GM06990 (cell line): Measurements from ENCODE around the gene CLEC20A.

Source experiments
- DNase-seq: peaks from one replicate; pipeline ENCODE4 v3.0.0-alpha.2; 2011; ENCODE audit not compliant: insufficient read length; ENCODE audit errors: extremely low read depth
- H3K27me3 ChIP-seq: replicated peaks from 2 replicates; pipeline ENCODE4 v1.6.0; 2011; ENCODE audit warnings: low read length; ENCODE audit not compliant: control insufficient read depth, insufficient read depth
- H3K36me3 ChIP-seq: 2 replicates; pipeline ENCODE4 v1.5.1; 2011; ENCODE audit warnings: low read length; ENCODE audit not compliant: control insufficient read depth, insufficient read depth
- H3K4me3 ChIP-seq: replicated peaks from 2 replicates; pipeline ENCODE4 v1.5.1; 2011; ENCODE audit warnings: low read depth, mild to moderate bottlenecking, control low read depth, low read length
- TF ChIP-seq, protein P1 (sequence below): IDR thresholded peaks from 2 replicates; pipeline ENCODE4 v1.5.1; 2011; ENCODE audit warnings: low read length, control low read depth, mild to moderate bottlenecking, inconsistent platforms; ENCODE audit not compliant: insufficient read depth, poor library complexity, severe bottlenecking

CLEC20A gene

DNA sequence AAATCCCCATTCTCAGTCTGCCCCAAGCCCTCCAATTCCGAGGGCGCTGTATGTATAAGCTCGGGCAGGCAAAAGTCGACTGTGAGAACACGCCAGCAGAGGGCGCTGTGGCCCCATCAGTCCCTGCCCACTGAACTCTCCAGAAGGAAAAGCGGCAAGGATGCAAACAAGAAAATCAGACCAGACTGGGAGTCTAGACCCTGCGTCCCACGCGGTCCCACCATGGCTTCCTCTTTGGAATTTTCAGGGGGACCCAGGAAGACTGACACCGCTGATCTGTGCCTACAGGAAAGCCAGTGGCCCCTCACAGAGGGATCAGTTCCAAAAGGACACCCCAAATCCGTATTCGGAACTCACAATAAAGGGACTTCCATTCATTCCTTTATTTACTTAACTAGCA, 35.6 kb upstream of the CLEC20A start:
- DNase-seq: peak; percentile 51
- no peaks in the 10 kb centered on the region for H3K36me3 ChIP-seq
- H3K4me3 ChIP-seq: no peak overlapping the region
- TF ChIP-seq, protein P1, sequence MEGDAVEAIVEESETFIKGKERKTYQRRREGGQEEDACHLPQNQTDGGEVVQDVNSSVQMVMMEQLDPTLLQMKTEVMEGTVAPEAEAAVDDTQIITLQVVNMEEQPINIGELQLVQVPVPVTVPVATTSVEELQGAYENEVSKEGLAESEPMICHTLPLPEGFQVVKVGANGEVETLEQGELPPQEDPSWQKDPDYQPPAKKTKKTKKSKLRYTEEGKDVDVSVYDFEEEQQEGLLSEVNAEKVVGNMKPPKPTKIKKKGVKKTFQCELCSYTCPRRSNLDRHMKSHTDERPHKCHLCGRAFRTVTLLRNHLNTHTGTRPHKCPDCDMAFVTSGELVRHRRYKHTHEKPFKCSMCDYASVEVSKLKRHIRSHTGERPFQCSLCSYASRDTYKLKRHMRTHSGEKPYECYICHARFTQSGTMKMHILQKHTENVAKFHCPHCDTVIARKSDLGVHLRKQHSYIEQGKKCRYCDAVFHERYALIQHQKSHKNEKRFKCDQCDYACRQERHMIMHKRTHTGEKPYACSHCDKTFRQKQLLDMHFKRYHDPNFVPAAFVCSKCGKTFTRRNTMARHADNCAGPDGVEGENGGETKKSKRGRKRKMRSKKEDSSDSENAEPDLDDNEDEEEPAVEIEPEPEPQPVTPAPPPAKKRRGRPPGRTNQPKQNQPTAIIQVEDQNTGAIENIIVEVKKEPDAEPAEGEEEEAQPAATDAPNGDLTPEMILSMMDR: peak; percentile 88
- H3K27me3 ChIP-seq: no peaks in the 10 kb centered on the region

DNA sequence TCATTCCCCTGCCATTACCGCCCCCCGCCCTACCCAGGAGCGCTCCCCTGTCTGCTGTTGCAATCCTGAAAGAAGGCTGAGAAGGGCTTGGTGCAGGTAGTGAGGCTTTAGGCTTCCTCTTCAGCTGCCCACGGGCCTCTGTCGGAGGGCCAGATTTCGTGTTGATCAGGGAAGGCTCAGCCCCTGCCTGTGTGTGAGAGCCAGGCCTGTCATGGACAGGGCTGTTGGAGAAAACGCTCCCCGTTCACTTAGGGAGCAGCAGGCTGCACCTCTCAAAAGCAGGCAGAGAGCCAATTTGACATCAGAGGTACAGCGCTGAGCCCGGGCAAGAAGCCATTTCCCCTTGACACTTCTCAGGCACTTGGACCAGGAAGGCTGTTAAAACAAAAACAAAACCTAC, 35.1 kb upstream of the CLEC20A start:
- DNase-seq: no peak
- no peak overlapping the region for H3K4me3 ChIP-seq
- TF ChIP-seq, protein P1: no peak

DNA sequence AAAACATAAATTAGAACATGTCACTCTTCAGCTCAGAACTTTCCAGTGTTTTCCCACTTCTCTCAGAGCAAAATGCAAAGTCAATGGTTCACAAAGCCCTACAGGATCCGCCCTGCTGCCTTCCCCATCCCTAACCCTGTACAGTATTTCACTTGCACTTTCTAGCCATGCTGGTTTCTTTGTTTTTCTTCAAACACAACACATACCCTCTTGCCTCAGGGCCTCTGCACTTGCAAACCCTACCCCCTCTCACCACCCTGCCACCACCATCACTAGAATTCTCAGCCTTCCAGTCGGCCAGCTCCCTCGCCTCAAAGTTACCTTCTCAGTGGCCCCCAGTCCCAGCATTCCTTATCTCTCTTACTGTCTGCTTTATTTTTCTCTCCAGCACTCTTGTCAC, 33.7 kb upstream of the CLEC20A start:
- DNase-seq: no peak
- no peak overlapping the region for H3K4me3 ChIP-seq
- TF ChIP-seq, protein P1: no peak
- no peaks in the 10 kb centered on the region for H3K36me3 ChIP-seq
- H3K27me3 ChIP-seq: no peaks in the 10 kb centered on the region

More for the DNA sequence above, 35.1 kb upstream of the CLEC20A start:
- no peaks in the 10 kb centered on the region for H3K36me3 ChIP-seq
- H3K27me3 ChIP-seq: no peaks in the 10 kb centered on the region

DNA sequence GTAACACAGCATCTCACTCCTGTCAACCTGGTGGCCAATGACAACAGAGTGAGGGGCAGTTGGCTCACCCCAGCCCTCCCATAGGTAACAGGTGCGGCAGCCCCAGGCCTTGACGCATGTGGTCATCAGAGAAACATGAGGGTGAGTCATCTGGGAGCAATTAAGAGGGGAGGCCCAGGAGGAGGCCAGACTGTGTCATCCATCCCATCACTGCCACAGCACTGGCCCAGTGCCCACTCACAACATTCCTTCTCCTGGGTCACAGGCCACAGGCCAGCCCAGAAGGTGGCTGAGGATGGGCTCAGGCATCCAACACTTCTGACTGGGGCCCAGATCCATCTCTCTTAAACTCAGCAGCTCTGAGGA, 33.3 kb upstream of the CLEC20A start:
- no peaks in the 10 kb centered on the region for H3K27me3 ChIP-seq
- H3K4me3 ChIP-seq: no peak overlapping the region
- H3K36me3 ChIP-seq: no peaks in the 10 kb centered on the region
- no peak for DNase-seq
- TF ChIP-seq, protein P1: no peak

DNA sequence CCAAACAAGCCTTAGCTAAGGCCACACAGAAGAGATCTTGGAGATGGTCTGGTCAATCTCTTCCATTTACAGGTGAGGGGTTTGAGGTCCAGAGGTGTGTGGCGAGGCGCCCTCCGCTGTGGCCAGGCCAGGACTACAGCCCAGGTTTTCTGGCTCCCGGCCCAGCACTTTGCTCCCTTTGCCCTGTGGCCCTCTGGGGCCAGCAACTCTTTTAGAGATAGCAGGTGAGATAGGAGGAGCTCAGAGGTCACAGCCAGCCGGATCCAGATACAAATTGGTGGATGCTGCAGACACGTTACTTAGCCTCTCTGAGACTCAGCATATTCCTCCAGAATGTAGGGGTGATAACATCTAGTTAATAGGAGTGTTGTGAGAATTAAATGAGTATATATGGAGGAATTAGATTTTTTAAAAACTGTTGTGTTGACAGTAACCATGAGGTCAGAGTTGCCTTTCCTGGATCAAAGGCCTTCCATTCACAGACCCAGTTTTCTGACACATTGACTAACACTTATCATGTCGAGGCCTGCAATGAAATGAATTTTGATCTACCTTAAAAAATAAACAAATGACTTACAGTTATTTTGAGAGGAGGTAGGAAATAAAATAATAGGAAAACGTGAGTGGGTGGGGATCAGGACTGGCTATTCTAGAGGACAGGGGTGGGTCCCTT, 32.7 kb upstream of the CLEC20A start:
- Histone ChIP-seq H3K27me3 (no peaks in the 10 kb centered on the region), H3K36me3 (no peaks in the 10 kb centered on the region), H3K4me3 (no peak overlapping the region)
- DNase-seq: no peak
- TF ChIP-seq, protein P1: no peak

DNA sequence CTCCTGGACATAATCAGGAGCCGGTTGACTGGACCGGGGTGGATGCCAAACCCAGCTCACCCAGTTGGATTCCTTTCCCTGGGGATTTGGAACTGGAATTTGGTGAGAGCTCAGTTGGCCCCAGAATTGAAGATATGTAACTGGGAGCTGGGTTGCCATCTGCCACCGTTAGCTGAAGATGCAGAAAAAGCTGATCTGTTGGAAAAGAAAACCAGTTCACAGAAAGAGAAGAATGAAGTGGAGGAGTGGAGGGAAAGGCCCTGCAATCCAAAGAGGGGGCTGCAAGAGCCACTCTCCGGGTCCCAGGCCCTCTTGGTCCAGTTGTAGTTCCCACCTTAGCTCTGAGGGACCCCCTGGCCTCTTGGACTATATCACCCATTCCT, 32.2 kb upstream of the CLEC20A start:
- no peaks in the 10 kb centered on the region for H3K36me3 ChIP-seq
- no peak for DNase-seq
- TF ChIP-seq, protein P1: no peak
- no peaks in the 10 kb centered on the region for H3K27me3 ChIP-seq
- H3K4me3 ChIP-seq: no peak overlapping the region
